IMR-90 (cell line): ENCODE data around the gene SLC34A3.

Experiments
- CEBPB ChIP-seq: IDR thresholded peaks from 2 replicates; pipeline ENCODE4 v1.6.1; 2012; ENCODE audit warnings: low read depth, low read length, improper control_type of control experiment
- CHD1 ChIP-seq: IDR thresholded peaks from 2 replicates; pipeline ENCODE4 v1.6.1; 2012; ENCODE audit warnings: low read depth, low read length, improper control_type of control experiment
- CTCF ChIP-seq: conservative IDR thresholded peaks from 2 replicates; pipeline ENCODE4 v1.5.1; 2012; ENCODE audit warnings: mild to moderate bottlenecking, low read depth, low read length, improper control_type of control experiment
- ELK1 ChIP-seq: fragments of 150-350 bp; IDR thresholded peaks from 2 replicates; pipeline ENCODE4 v1.6.1; 2016; ENCODE audit warnings: low read depth, mild to moderate bottlenecking, low read length, moderate library complexity, borderline replicate concordance
- NFE2L2 ChIP-seq: fragments of 150-350 bp; IDR thresholded peaks from 2 replicates; pipeline ENCODE4 v1.6.1; 2016; ENCODE audit warnings: low read depth, mild to moderate bottlenecking, low read length
- POLR2A ChIP-seq: IDR thresholded peaks from 2 replicates; pipeline ENCODE4 v1.6.1; 2012; ENCODE audit warnings: mild to moderate bottlenecking, low read depth, low read length
- RCOR1 ChIP-seq: IDR thresholded peaks from 2 replicates; pipeline ENCODE4 v1.6.1; 2012; ENCODE audit warnings: mild to moderate bottlenecking, low read length, improper control_type of control experiment; ENCODE audit not compliant: insufficient replicate concordance
- SMC3 ChIP-seq: fragments of 150-350 bp; IDR thresholded peaks from 2 replicates; pipeline ENCODE4 v1.6.1; 2016; ENCODE audit warnings: low read depth, mild to moderate bottlenecking, antibody characterized with exemption, low read length, moderate library complexity
- USF2 ChIP-seq: fragments of 150-350 bp; IDR thresholded peaks from 2 replicates; pipeline ENCODE4 v1.6.1; 2017; ENCODE audit warnings: mild to moderate bottlenecking, antibody characterized with exemption, low read length, low read depth

GRCh38 chr9:137233143-137233980, 2.7 kb downstream of the SLC34A3 start:
- TF ChIP-seq POLR2A (no peak), CTCF (no peak), SMC3 (no peak), CEBPB (no peak), ELK1 (no peak), RCOR1 (no peak), NFE2L2 (no peak), USF2 (no peak), CHD1 (no peak)
